Lower leg skin (tissue), 3 donors: ENCODE data around the gene NBPF1.
"Not testable (repeated sequence)": the region's sequence is repeated elsewhere in the genome, so short reads cannot be mapped to it uniquely, and the experiment has no call there.

Source experiments
- POLR2A ChIP-seq, 2 donors: fragments of 450-650 bp; IDR thresholded peaks; one replicate each; pipeline ENCODE4 v1.6.1; 2016 to 2017; ENCODE audit warnings: antibody characterized with exemption in 2 of 2, mild to moderate bottlenecking in 1 of 2, moderate library complexity in 1 of 2
- TF ChIP-seq, protein P1 (sequence below), 3 donors: fragments of 450-650 bp; IDR thresholded peaks; one replicate each; pipeline ENCODE4 v1.5.1; 2016; ENCODE audit warnings: antibody characterized with exemption in 3 of 3, mild to moderate bottlenecking in 3 of 3, moderate library complexity in 2 of 3

DNA sequence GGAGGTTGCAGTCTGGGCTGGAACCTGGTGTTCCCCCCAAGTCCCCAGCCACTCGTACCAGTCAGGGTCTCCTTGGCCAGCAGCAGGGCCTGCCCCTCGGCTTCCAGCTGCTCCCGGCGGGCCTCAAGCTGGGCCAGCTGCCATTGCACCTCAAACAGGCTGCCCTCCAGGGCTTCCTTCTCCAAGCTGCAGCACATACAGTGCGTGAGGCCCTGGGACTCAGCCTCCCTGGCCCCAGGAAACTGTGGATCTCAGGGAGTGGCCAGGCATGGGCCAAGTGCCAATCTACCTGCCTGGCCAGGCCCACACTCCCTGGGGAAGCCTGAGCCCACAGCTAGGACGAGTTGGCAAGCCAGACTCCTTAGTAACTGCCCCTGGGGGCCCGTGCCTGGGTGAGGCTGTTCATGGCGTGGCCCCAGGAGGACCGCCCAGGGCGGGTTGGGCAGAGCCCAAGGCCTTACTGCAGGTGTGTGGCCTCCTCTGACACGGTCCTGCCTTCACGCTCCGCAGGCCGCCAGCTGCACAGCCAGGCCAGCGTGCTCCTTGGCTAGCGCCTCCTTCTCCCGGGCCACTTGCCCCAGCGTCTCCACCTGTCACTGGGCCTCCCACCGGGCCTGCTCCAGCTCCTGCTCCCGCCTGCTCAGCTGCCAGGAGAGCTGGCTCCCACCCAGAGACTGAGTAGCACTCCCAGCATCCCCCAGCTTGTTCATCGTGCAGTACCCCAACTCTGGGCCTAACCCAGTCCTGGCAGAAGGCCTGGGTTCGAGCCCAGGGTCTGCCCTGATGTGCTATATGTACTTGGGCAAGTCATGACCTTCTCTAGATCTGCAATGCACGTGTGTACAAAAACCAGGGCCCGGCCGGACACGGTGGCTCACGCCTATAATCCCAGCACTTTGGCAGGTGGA, 10.7 kb upstream of the NBPF1 start:
- TF ChIP-seq, protein P1, sequence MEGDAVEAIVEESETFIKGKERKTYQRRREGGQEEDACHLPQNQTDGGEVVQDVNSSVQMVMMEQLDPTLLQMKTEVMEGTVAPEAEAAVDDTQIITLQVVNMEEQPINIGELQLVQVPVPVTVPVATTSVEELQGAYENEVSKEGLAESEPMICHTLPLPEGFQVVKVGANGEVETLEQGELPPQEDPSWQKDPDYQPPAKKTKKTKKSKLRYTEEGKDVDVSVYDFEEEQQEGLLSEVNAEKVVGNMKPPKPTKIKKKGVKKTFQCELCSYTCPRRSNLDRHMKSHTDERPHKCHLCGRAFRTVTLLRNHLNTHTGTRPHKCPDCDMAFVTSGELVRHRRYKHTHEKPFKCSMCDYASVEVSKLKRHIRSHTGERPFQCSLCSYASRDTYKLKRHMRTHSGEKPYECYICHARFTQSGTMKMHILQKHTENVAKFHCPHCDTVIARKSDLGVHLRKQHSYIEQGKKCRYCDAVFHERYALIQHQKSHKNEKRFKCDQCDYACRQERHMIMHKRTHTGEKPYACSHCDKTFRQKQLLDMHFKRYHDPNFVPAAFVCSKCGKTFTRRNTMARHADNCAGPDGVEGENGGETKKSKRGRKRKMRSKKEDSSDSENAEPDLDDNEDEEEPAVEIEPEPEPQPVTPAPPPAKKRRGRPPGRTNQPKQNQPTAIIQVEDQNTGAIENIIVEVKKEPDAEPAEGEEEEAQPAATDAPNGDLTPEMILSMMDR (IDR thresholded peaks at IDR 0.05): not testable (repeated sequence)
- not testable (repeated sequence) for TF ChIP-seq POLR2A (IDR thresholded peaks at IDR 0.05)
